D721Med (cell line): ENCODE data around the gene USP24.

Experiments
- DNase-seq: peaks from one replicate; pipeline ENCODE4 v3.0.0; 2011; ENCODE audit warnings: low spot score; ENCODE audit not compliant: insufficient read length
- FAIRE-seq: peaks from 2 replicates; lab custom pipeline; 2011; peaks lifted over from hg19 to GRCh38; lab: Jason Lieb, UNC
- CTCF ChIP-seq: IDR thresholded peaks from 2 replicates; pipeline ENCODE4 v1.5.1; 2012; ENCODE audit warnings: mild to moderate bottlenecking, control low read depth; ENCODE audit not compliant: insufficient read depth; ENCODE audit errors: missing control alignments

USP24 gene

GRCh38 chr1:55084257-55084656, 130.9 kb downstream of the USP24 start:
- no peak for TF ChIP-seq CTCF
- DNase-seq (no peak), FAIRE-seq (no peak)

- FAIRE-seq (no peak), DNase-seq (no peak)
- no peak for TF ChIP-seq CTCF
These were observed 133.3 kb downstream of the USP24 start for GRCh38 chr1:55081905-55082296.

GRCh38 chr1:55081188-55081904, 133.8 kb downstream of the USP24 start:
- FAIRE-seq (no peak), DNase-seq (no peak)
- TF ChIP-seq CTCF = no peak

GRCh38 chr1:55079651-55080050, 135.5 kb downstream of the USP24 start:
- no peak for FAIRE-seq
- no peak for TF ChIP-seq CTCF
- DNase-seq = no peak

- FAIRE-seq = no peak
- TF ChIP-seq CTCF = no peak
- DNase-seq = no peak
These were observed 136.7 kb downstream of the USP24 start for GRCh38 chr1:55078470-55078869.

GRCh38 chr1:55076356-55076755, 138.8 kb downstream of the USP24 start:
- FAIRE-seq (no peak), DNase-seq (no peak)
- TF ChIP-seq CTCF = no peak

- FAIRE-seq = no peak
- no peak for DNase-seq
- TF ChIP-seq CTCF = no peak
These were observed 140.7 kb downstream of the USP24 start for GRCh38 chr1:55074455-55074854.
